ENCODE results near the gene AOPEP.
"Not testable (repeated sequence)": the region's sequence is repeated elsewhere in the genome, so short reads cannot be mapped to it uniquely, and the experiment has no call there.

Gene AOPEP

GRCh38 chr9:94929369-94929756, 202.9 kb downstream of the AOPEP start:
- FAIRE-seq (no peak), DNase-seq (ENCODE audit: low spot score) (no peak)

GRCh38 chr9:94931036-94931633, 204.6 kb downstream of the AOPEP start:
- no peak for FAIRE-seq
- DNase-seq (ENCODE audit: low spot score) = no peak

GRCh38 chr9:94931740-94932139, 205.2 kb downstream of the AOPEP start:
- no peak for FAIRE-seq
- no peak for DNase-seq (ENCODE audit: low spot score)

- DNase-seq (ENCODE audit: low spot score) (no peak), FAIRE-seq (no peak)
Observed at GRCh38 chr9:94932652-94933510, 206.4 kb downstream of the AOPEP start.

GRCh38 chr9:94933511-94933828, 207.0 kb downstream of the AOPEP start:
- no peak for FAIRE-seq
- DNase-seq (ENCODE audit: low spot score) = no peak

- no peak for DNase-seq (ENCODE audit: low spot score)
- FAIRE-seq = no peak
Observed at GRCh38 chr9:94934816-94935328, 208.4 kb downstream of the AOPEP start.

- DNase-seq (ENCODE audit: low spot score) = no peak
- no peak for FAIRE-seq
Observed at GRCh38 chr9:94935396-94935795, 208.9 kb downstream of the AOPEP start.

GRCh38 chr9:94936419-94936818, 209.9 kb downstream of the AOPEP start:
- FAIRE-seq = no peak
- no peak for DNase-seq (ENCODE audit: low spot score)

GRCh38 chr9:94937214-94937903, 210.9 kb downstream of the AOPEP start:
- peak; percentile 81 for FAIRE-seq
- DNase-seq (ENCODE audit: low spot score) = peak; percentile 77

- DNase-seq (ENCODE audit: low spot score) (no peak), FAIRE-seq (no peak)
Observed at GRCh38 chr9:94938384-94938783, 211.9 kb downstream of the AOPEP start.

- DNase-seq (ENCODE audit: low spot score); FAIRE-seq: not testable (repeated sequence)
Observed at GRCh38 chr9:94940296-94940695, 213.8 kb downstream of the AOPEP start.

- DNase-seq (ENCODE audit: low spot score) (peak; percentile 70), FAIRE-seq (peak; percentile 88)
Observed at GRCh38 chr9:94941211-94941875, 214.8 kb downstream of the AOPEP start.

GRCh38 chr9:94944626-94945025, 218.1 kb downstream of the AOPEP start:
- DNase-seq (ENCODE audit: low spot score) (no peak), FAIRE-seq (no peak)

GRCh38 chr9:94945197-94946144, 219.0 kb downstream of the AOPEP start:
- FAIRE-seq (peak; percentile 89), DNase-seq (ENCODE audit: low spot score) (peak; percentile 84)

GRCh38 chr9:94946256-94946655, 219.8 kb downstream of the AOPEP start:
- FAIRE-seq (no peak), DNase-seq (ENCODE audit: low spot score) (no peak)

- FAIRE-seq (no peak), DNase-seq (ENCODE audit: low spot score) (no peak)
Observed at GRCh38 chr9:94948567-94949235, 222.2 kb downstream of the AOPEP start.

GRCh38 chr9:94949370-94949769, 222.9 kb downstream of the AOPEP start:
- FAIRE-seq (no peak), DNase-seq (ENCODE audit: low spot score) (no peak)

- DNase-seq (ENCODE audit: low spot score) = no peak
Observed at GRCh38 chr9:94950040-94950578, 223.6 kb downstream of the AOPEP start.

GRCh38 chr9:94950579-94951323, 224.3 kb downstream of the AOPEP start:
- FAIRE-seq = no peak
- DNase-seq (ENCODE audit: low spot score) = no peak

More at GRCh38 chr9:94950040-94950578, 223.6 kb downstream of the AOPEP start:
- FAIRE-seq = no peak
